GM18517 (cell line): ENCODE measurements around the gene SEC14L2.

ENCODE experiments used
- ATAC-seq: cut with Tn5 transposase; IDR thresholded peaks from one replicate; pipeline ENCODE4 v1.9.1; 2021; ENCODE audit warnings: mild to moderate bottlenecking, moderate library complexity; ENCODE audit not compliant: unreplicated experiment

The SEC14L2 gene

DNA sequence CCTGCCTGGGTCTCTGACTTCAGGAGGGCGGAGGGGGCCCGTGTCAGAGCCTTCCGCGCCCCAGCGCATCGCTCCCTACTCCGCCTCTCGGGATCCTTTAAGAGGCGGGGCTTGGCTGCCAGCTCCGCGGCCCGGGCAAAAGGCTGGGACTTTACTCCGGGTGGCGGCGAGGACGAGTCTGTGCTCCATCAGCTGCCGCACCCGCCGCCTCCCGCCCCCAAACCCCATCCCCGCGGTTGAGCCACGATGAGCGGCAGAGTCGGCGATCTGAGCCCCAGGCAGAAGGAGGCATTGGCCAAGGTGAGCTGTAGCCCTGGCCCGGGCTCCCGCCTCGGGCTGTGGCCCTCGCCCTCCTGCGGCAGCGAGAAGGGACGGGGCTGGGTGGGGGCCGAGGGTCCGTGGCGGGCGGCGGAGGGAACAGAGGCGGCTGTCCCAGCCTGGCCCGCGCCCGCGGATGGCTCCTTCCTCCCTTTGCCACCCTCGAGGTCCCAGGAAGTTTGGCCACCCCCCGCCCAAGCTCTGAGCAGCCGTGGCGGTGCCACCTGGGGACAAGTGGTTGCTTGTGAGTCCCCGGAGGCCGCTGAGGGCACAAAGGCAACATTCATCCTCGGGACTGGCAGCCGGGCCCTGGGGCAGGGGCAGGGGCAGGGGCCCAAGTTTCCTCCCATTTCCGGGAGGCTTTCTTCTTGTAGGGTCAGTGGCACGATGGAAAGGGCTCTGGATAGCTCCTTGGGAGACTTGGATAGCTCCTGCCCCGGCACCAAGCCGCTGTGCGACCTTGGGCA, at the start of gene SEC14L2:
Gene SEC14L2 (plus strand): TSS at position 148 of the 785 bp plus-strand sequence. CDS start 99 bp downstream, at position 247.
- no peak for ATAC-seq

DNA sequence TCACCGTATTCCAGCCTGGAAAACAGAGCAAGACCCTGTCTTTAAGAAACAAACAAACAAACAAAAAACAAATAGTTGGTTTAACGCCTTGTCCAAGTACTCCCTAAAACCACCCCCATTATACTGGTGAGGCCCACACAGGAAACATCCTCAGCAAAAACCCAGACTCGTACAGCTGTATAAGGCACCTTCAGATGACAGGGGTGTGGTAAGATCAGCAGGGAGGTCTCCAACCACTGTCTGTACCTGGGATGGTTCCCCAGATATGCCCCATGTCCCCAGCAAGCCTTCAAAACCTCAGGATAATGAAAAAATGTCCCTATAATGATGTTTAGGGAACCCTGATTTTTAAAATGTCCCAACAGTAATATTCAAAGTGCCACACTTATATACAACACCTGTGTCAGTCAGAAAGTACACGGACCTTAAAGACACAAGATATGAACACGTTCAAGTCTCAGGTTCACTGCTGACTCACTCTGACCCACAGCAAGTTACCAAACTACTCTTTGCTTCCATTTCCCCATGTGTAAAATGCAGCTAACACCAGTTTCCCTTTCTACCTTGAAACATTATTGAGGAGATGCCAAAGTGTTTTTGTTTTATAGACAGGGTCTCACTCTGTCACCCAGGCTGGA, 49.4 kb upstream of the SEC14L2 start:
- no peak for ATAC-seq

DNA sequence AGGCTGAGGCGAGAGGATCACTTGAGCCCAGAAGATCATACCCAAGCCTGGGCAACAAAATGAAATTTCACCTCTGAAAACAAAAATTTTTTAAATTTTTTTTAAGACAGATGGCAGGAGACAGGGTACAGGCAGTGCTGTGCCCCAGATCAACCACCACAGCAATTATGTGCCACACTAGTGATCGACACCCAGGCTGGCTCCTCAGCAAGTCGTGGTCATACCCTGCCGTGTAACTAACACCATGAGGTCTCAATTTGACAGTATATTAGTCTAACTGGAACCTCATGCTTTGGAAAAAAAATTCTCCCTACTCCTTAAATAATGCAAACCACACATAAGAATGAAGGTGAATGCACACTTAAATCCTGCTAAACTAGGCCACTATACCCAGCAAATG, 48.4 kb upstream of the SEC14L2 start:
- ATAC-seq = no peak

DNA sequence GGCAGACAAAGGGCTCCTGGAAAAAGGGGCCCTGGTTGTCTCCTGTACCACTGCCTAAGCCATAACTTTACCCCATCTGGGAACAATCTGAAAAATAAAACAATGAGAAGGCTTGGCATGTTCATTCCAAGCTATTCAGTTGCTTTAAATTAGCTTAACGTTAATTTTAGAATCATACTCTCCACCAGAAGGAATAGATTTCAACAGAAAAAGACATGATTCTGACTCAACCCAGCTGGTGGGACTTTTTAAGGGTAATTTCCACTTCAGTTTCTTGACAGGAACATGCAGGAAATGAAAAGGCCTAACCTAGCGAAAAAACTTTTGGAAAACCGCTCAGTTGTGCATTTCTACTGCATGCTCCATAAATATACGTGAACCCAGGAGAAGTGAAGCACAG, 48.0 kb upstream of the SEC14L2 start:
- ATAC-seq = no peak

DNA sequence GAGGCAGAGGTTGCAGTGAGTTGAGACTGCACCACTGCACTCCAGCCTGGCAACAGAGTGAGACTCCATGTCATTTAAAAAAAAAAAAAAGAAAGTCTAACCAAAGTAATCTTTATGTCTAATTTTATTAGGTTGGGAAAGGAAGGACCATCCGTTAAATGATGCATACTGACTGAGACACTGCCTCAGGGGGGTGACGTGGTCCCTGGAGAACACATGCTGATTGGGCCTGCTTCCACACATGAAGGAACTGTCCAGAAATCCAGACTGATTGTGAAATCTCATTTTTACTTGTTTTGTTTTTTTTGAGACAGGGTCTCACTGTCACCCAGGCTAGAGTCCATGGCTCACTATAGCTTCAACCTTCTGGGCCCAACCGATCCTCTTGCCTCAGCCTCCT, 45.6 kb upstream of the SEC14L2 start:
- no peak for ATAC-seq

DNA sequence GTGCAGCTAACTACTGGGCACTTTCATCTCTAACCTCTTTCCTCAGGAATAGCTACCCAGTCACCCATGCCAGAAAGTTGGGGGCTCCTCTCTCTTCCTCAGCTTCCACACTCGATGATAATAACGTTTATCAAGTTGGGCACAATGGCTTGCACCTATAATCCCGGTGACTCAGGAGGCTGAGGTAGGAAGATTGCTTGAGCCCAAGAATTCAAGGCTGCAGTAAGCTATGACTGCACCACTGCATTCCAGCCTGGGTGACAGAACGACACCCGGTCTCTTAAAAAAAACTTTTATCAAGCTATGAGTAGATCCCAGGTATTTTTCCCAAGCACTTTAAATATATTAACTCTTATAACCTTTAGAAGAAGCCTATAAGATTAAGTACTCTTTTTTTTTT, 42.2 kb upstream of the SEC14L2 start:
- ATAC-seq = no peak

DNA sequence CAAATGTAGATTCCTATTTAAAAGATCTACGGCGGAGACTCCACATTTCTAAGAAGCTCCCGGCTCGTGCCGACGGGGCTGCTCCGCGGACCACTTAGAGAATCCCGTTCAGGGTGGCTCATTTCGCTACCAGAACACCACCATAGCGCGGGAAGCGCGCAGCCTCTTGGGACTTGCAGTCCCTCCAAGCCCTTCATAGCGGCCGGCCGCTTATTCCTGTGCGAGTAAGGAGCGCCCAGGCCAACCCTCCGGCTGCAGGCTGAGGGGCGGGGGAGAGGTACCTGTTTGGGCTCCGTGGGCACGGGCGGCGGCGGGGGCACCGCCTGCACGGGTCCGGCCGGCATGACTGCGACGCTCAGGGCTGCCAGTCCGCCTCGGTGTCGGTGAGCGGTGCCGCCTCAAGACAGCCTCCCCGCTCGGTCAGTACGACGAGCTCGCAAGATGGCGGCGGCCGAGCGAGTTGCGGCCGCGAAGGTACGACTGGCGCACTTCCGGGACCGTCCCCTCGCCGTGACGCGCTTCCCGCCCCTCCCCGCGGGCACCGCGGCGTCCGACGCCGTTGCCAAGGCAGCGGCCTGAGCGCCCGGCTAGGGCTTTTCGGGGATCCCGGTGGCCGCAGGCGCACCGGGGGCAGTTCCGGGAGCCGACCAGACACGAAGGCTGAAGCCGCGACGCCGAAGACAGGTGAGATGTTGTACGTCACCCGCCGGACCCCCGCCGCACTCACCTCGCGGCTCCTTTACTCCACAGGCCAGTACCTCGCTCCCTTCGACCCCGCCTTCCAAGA, 40.2 kb upstream of the SEC14L2 start, which contains the start of the genes CCDC157 and SF3A1:
Gene CCDC157 (plus strand): TSS at position 559 of the 787 bp plus-strand sequence. CDS start 8,994 bp downstream, outside the sequence.
Gene SF3A1 (minus strand): TSS at position 446 of the 787 bp plus-strand sequence. CDS start 102 bp downstream, at position 344.
- peak; percentile 92 for ATAC-seq

DNA sequence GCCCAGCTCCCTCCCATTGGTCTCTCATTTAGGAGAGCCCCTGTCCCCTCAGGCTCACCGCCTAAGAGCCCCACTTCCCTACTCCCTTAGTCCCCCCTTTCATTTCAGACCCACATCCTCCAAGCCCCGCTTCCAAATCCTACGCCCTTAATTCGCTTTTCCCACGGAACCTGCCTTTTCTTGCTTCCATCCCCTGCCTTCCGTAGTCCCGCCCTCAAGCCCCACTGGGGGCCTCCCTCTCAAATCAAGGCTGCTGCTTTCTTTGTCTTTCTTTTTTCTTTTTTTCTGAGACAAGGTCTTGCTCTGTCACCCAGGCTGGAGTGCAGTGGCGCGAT, 39.6 kb upstream of the SEC14L2 start:
- no peak for ATAC-seq

DNA sequence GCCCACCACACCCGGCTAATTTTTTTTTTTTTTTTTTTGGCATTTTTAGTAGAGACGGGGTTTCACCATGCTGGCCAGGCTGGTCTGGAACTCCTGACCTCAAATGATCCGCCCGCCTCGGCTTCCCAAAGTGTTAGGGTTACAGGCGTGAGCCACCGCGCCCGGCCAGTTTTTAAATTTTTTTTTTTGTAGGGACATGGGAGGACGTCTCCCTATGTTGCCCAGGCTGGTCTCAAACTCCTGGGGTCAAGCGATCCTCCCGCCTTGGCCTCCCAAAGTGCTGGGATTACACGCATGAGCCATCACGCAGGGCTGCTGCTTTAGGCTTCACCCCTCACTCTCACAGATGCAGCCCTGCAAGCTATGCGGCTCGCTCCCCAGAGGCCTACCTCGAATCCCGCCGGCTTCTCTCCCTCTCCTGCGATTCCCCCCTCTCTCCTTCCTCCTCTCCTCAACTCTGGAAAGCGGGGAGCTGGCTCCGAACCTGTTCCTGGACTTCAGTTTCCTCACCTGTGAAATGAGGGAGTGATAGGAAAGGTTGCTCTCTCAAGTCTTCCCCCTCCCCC, 39.1 kb upstream of the SEC14L2 start:
- no peak for ATAC-seq

DNA sequence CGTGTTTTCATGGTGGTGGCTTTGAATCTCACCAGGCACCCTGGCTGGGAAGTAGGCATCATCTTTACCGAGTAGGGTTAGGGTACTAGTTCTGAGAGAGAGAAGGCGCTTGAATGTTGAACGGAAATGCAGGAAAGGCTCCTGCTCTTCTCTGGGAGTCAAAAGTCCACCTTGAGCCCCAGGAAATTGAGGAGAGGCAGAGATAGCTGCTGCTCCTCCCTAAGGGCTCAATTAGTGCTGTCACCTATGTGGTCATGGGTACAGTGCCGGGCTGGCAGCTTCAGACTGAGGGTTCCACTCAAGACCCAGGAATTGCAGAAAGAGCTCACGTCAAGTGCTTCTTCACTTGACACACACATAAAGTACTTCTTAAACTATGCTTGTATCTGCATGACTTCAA, 38.3 kb upstream of the SEC14L2 start:
- no peak for ATAC-seq

DNA sequence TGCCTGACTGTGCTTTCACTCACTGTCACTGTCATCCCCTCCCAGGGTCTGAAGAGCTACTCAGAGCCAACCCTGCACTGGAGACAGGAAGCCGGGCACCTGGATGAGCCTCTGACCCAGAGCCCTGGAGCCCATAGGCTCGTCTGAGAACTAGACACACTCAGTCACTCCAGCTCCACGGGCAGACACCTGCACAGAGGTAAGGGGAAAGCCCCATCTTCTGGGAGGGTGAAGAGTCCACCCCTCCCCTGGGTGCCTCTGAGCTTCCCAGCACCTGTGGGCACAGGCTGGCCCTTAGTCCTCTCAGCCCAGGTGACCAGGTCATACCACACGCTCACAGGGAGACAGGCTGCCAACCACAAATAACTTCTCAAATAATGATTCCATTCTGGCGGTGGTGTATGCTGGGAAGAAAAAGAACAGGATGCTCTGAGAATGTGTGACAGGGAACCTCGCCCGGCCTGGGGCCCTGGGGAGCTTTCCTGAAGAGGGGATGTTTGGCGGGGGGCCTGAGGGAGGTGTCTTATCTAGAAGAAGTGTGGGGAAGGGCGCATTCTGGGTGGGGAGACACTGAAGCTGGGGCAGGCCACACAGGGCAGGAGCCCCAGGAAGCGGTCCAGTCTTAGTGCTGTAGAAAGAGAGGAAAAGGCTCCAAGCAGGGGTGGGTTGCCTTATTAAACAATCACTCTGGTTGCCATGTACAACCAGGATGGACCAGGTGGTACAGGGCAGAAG, 34.7 kb upstream of the SEC14L2 start:
- ATAC-seq = no peak

DNA sequence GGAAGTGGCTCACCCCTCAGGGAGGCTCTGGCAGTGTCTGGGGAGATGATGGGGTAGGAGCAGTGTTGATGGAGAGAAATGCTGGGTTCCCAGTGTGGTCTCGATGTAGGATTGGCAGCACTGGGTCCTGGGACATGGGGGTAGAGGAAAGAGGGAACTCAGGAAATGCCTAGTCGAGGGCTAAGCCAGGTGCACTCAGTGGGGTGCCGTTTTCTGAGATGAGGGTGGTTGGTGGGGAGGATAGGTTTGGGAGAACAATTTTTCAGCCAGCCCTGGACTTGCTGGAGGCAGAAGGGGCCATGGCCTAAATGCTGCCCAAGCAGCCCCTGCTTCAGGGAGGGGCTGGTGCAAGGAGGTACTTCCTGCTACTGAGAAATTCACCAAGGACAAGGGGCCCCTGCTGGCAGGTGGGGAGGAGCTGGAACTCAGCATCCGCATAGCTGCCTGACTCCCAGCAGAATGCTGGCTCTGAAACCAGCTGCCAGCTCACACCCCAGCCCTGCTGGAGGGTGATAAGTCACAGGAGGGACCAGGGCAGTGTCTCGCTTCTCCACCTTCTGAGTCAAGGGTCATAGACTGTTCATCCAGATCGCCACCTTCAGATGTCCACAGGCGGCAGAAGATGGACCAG, 34.1 kb upstream of the SEC14L2 start:
- no peak for ATAC-seq

DNA sequence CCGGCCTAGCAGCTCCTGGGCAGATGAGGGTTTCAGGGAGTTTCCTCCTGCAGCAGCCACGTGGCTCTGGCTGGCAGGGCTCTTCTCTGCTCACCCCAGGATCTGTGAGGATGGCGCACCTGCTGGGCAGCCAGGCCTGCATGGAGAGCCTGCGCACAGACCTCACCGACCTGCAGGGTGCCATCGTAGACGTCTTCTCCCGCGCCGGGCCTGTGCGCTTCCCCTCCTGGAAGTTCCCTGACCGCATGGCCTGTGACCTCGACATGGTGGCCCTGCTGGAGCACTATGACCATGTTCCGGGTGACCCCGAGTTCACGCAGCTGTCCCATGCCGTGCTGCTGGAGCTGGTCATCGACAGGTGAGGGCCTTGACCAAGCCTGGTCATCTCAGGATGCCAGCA, 30.9 kb upstream of the SEC14L2 start:
- ATAC-seq = no peak

DNA sequence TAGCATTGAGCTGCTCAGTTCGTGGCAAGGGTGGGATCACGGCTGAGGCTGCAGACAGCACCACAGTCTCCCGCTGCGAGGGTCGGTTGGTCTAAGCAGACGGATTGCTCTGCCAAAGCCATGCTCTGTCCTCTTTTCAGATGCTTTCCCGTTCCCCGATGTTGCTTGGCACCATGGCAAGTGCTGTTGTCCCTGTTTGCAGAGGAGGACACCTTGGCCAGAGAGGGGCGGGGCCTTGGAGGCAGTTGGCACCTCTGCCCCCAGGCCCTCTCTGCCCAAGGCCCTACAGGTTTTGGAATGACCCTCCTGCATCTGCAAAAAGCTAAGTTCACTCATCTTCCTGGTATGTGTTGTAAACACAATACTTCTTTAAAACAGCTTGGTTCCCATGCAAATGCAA, 28.4 kb upstream of the SEC14L2 start:
- no peak for ATAC-seq

DNA sequence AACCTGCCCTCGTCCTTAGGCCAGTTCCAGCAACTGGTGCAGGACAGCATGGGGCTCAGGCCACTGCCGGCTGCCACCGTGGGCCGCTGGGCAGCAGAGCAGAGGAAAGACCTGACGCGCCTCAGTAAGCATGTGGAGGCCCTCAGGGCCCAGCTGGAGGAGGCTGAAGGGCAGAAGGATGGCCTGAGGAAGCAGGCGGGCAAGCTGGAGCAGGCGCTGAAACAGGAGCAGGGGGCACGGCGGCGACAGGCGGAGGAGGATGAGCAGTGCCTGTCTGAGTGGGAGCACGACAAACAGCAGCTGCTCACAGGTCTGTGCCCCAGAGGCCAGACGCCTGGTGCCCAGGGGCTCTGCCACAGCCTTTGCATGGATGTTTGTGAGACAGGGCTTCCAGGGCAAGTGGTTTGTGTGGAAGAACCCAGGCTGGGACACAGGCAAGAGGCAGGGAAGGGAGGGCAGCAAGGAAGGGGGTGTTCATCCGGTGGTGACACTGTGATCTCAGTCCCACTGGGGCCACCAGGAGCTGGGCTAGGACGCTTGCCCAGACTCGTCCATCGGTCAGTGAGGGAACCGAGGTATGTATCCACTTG, 26.1 kb upstream of the SEC14L2 start:
- no peak for ATAC-seq

DNA sequence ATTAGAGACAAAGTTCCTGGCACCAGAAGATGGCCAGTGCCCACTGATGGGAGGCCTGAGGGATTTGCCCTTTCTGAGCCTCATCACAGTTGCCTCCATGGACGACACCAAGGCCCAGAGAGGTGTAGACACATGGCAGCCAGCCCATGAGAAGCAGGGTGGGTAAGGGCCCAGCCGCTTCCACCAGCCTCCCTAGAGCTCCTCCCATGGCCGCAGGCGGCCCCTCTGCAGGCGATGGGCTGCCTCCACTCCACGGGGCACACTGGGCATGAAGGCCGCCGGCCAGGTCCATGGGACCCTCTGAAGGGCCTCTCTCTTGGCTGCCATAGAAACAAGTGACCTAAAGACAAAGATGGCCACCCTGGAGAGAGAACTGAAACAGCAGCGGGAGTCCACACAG, 25.5 kb upstream of the SEC14L2 start:
- no peak for ATAC-seq

DNA sequence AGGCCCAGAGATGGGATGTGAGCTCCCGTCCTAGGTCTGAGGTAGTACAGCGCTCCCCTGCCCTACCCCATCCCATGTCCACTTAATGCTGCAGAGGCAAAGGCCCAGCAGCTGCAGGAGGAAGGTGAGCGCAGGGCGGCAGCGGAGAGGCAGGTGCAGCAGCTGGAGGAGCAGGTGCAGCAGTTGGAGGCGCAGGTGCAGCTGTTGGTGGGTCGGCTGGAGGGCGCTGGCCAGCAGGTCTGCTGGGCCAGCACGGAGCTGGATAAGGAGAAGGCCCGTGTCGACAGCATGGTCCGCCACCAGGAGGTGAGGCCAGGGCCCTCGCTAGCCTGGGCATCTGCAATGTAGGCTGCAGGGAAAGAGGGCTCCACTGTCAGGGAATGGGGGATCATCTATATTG, 24.8 kb upstream of the SEC14L2 start:
- ATAC-seq = no peak

DNA sequence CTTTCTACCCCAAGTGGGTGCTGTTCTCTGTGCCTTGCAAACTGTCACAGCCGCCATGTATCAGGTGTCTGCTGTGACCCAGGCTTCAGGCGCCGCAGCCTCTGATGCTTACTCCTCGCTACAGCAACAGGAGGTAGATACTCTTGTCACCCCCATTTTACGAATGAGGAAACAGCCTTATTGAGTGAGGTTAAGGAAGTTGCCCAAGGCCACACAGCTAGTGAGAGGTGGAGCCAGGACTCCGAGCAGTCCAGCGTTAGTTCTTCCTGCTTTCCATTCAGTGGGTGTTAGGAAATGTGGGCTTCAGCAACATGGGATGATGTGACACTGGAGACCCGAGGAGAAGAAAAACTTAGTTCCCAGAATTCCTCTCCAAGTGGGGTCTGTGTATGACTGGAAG, 23.9 kb upstream of the SEC14L2 start:
- no peak for ATAC-seq

DNA sequence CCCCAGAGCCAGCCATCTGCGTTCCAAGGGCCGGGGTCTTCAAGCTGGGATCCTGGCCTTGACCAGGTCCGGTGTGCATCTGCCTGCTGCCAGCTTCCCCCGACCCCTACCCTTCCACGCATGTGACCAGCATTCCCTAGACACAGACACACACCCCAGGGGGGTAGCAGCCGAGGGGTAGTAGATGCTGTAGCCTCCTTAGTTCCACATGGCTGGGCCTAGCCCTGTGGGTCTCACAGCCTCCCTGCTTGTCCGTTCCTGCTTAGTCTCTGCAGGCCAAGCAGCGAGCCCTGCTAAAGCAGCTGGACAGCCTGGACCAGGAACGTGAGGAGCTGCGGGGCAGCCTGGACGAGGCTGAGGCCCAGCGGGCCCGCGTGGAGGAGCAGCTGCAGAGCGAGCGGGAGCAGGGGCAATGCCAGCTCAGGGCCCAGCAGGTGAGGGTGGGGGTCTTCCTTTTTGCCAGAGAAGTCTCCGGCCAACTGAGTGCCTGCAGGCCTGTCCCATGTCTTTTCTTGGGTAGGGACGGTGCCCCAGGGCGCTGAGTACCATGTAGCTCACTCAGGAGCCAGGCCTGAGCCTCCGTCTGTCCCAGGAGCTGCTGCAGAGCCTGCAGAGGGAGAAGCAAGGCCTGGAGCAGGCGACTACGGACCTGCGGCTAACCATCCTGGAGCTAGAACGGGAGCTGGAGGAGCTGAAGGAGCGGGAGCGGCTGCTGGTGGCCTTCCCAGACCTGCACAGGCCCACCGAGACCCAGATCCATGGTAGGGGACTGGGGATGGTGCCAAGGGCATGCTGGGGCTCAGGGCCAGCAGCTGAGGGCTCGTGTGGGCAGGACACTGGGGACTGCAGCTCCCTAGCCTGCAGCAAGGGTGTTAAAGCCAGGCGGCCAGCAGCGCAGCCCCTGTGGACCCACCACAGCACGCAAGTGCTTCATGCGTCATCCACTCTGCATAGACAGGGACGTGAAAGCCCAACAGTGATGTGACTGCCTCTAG, 23.2 kb upstream of the SEC14L2 start:
- ATAC-seq = no peak
